OCI-LY3 (cell line): ENCODE measurements around the gene FSHR.

ENCODE experiments used
- H2AFZ ChIP-seq: fragments of 200-600, 300-600 bp; shearing (Covaris generic); 2 replicates; pipeline ENCODE4 v1.6.0; 2014; ENCODE audit warnings: antibody characterized with exemption, low read depth, low read length
- H3K27ac ChIP-seq: fragments of 200-600, 300-600 bp; sonication (generic); 2 replicates; pipeline ENCODE4 v1.5.1; 2014; ENCODE audit warnings: mild to moderate bottlenecking, low read length, moderate library complexity, mixed read lengths
- H3K27me3 ChIP-seq: fragments of 200-600, 300-600 bp; sonication (generic); 2 replicates; pipeline ENCODE4 v1.6.1; 2014; ENCODE audit warnings: low read depth, low read length, mixed read lengths
- H3K36me3 ChIP-seq: fragments of 200-600, 300-600 bp; sonication (generic); replicated peaks from 2 replicates; pipeline ENCODE3; 2014; ENCODE audit warnings: low read depth, low read length, mixed read lengths
- H3K4me1 ChIP-seq: fragments of 300-600, 200-600 bp; sonication (generic); 2 replicates; pipeline ENCODE4 v1.6.1; 2014; ENCODE audit warnings: low read length, mixed read lengths
- H3K4me2 ChIP-seq: fragments of 200-600, 300-600 bp; sonication (generic); 2 replicates; pipeline ENCODE4 v1.6.1; 2014; ENCODE audit warnings: low read length, mixed read lengths
- H3K4me3 ChIP-seq: fragments of 300-600, 200-600 bp; sonication (generic); 2 replicates; pipeline ENCODE4 v1.5.1; 2014; ENCODE audit warnings: antibody characterized with exemption, mild to moderate bottlenecking, low read length, moderate library complexity
- H3K79me2 ChIP-seq: fragments of 300-600, 200-600 bp; shearing (Covaris generic); 2 replicates; pipeline ENCODE4 v1.6.1; 2014; ENCODE audit warnings: mild to moderate bottlenecking, low read length, mixed read lengths
- H3K9ac ChIP-seq: fragments of 300-600, 200-600 bp; shearing (Covaris generic); 2 replicates; pipeline ENCODE4 v1.6.0; 2014; ENCODE audit warnings: mild to moderate bottlenecking, low read length, moderate library complexity
- H3K9me3 ChIP-seq: fragments of 200-600, 300-600 bp; shearing (Covaris generic); 2 replicates; pipeline ENCODE4 v1.6.1; 2014; ENCODE audit warnings: low read length, mixed read lengths; ENCODE audit not compliant: insufficient read depth
- H4K20me1 ChIP-seq: fragments of 200-600, 300-600 bp; sonication (generic); 2 replicates; pipeline ENCODE4 v1.6.1; 2016; ENCODE audit warnings: low read length, mixed read lengths; ENCODE audit not compliant: insufficient read depth
- EZH2phosphoT487 ChIP-seq: fragments of 200-600 bp; shearing (Covaris generic); IDR thresholded peaks from 2 replicates; pipeline ENCODE4 v1.6.1; 2018; ENCODE audit warnings: antibody characterized with exemption, mixed run types, low read depth
- TF ChIP-seq, protein P1 (sequence below): fragments of 200-600, 300-600 bp; sonication (generic); IDR thresholded peaks from 2 replicates; pipeline ENCODE4 v1.5.1; 2014; ENCODE audit warnings: antibody characterized with exemption, low read length, low read depth

FSHR gene

GRCh38 chr2:49152824-49153223, 1.5 kb downstream of the FSHR start:
- H3K4me1 ChIP-seq: no peaks in the 10 kb centered on the region
- no peak overlapping the region for H3K27ac ChIP-seq
- no peaks in the 10 kb centered on the region for H3K9me3 ChIP-seq
- no peak overlapping the region for H3K9ac ChIP-seq
- no peak overlapping the region for H3K4me3 ChIP-seq
- TF ChIP-seq, protein P1, sequence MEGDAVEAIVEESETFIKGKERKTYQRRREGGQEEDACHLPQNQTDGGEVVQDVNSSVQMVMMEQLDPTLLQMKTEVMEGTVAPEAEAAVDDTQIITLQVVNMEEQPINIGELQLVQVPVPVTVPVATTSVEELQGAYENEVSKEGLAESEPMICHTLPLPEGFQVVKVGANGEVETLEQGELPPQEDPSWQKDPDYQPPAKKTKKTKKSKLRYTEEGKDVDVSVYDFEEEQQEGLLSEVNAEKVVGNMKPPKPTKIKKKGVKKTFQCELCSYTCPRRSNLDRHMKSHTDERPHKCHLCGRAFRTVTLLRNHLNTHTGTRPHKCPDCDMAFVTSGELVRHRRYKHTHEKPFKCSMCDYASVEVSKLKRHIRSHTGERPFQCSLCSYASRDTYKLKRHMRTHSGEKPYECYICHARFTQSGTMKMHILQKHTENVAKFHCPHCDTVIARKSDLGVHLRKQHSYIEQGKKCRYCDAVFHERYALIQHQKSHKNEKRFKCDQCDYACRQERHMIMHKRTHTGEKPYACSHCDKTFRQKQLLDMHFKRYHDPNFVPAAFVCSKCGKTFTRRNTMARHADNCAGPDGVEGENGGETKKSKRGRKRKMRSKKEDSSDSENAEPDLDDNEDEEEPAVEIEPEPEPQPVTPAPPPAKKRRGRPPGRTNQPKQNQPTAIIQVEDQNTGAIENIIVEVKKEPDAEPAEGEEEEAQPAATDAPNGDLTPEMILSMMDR: no peak
- TF ChIP-seq EZH2phosphoT487: no peak
- H3K79me2 ChIP-seq: no peaks in the 10 kb centered on the region
- no peaks in the 10 kb centered on the region for H3K27me3 ChIP-seq
- no peak overlapping the region for H2AFZ ChIP-seq
- H4K20me1 ChIP-seq: no peaks in the 10 kb centered on the region
- H3K36me3 ChIP-seq: no peaks in the 10 kb centered on the region
- no peak overlapping the region for H3K4me2 ChIP-seq

GRCh38 chr2:49146401-49146800, 7.9 kb downstream of the FSHR start:
- no peaks in the 10 kb centered on the region for H3K79me2 ChIP-seq
- no peak overlapping the region for H3K4me3 ChIP-seq
- H3K27ac ChIP-seq: no peak overlapping the region
- TF ChIP-seq, protein P1: no peak
- TF ChIP-seq EZH2phosphoT487: no peak
- peaks cover 3% of the 10 kb centered on the region for H3K36me3 ChIP-seq
- H3K9ac ChIP-seq: no peak overlapping the region
- H3K4me1 ChIP-seq: peaks cover 8% of the 10 kb centered on the region
- no peak overlapping the region for H2AFZ ChIP-seq
- no peaks in the 10 kb centered on the region for H4K20me1 ChIP-seq
- H3K27me3 ChIP-seq: no peaks in the 10 kb centered on the region
- no peaks in the 10 kb centered on the region for H3K9me3 ChIP-seq
- H3K4me2 ChIP-seq: no peak overlapping the region

DNA sequence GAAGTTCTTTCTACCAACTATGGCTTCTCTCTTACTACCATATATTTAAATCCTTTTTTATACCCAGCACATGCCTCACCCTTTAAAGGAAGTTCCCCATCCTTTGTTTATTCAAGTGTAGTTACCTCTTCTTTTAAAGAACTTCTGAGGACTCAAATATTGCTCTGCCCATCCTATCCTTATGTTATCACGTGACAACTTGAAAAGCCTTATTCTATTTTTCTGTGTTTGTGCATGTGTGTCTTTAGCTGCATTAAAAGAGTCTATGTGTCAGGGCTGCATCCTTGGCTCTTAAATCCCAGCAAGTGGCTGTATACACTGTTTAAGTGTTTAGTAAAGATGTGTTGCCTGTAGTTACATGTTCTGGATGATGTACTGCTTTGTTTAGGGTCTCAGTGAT, 22.5 kb downstream of the FSHR start:
- peaks cover 10% of the 10 kb centered on the region for H3K4me1 ChIP-seq
- H3K9ac ChIP-seq: no peak overlapping the region
- H3K4me2 ChIP-seq: no peak overlapping the region
- no peak overlapping the region for H3K4me3 ChIP-seq
- TF ChIP-seq EZH2phosphoT487: no peak
- TF ChIP-seq, protein P1: no peak
- H3K27ac ChIP-seq: no peak overlapping the region
- H3K27me3 ChIP-seq: no peaks in the 10 kb centered on the region
- H4K20me1 ChIP-seq: no peaks in the 10 kb centered on the region
- no peaks in the 10 kb centered on the region for H3K36me3 ChIP-seq
- no peaks in the 10 kb centered on the region for H3K79me2 ChIP-seq
- H3K9me3 ChIP-seq: 0 out of 2 replicates have a peak, but pooled peaks cover 5% of the 10 kb centered on the region
- H2AFZ ChIP-seq: no peak overlapping the region

GRCh38 chr2:49129034-49129433, 25.3 kb downstream of the FSHR start:
- Histone ChIP-seq H3K9me3 (0 out of 2 replicates have a peak, but pooled peaks cover 5% of the 10 kb centered on the region), H3K27me3 (no peaks in the 10 kb centered on the region), H3K4me1 (peaks cover 10% of the 10 kb centered on the region), H3K36me3 (no peaks in the 10 kb centered on the region), H3K9ac (no peak overlapping the region), H3K4me2 (no peak overlapping the region), H3K79me2 (no peaks in the 10 kb centered on the region), H3K27ac (no peak overlapping the region), H2AFZ (no peak overlapping the region), H3K4me3 (no peak overlapping the region), H4K20me1 (no peaks in the 10 kb centered on the region)
- TF ChIP-seq, protein P1: no peak
- TF ChIP-seq EZH2phosphoT487: no peak
